Panc1 (cell line): ENCODE results near the gene TWF2. TPM values are rescaled to one million over a fixed set of nuclear protein-coding genes. Genes with fewer than 3 reads are reported as not detected.

Experiments used
- ATAC-seq: fragments of 200-7000 bp; cut with Tn5 transposase; 2 replicates; pipeline ENCODE4 v1.9.1; 2020; ENCODE audit warnings: mild to moderate bottlenecking, moderate library complexity
- BruUV-seq: library from RNA; stranded (reverse); fragments of 400-500 nt; replicated peaks from 2 replicates; lab custom pipeline; 2021; lab: Mats Ljungman, UMichigan
- CTCF ChIA-PET: fragments of 300-600 bp; sonication (Branson Sonifier 250); formaldehyde crosslinking; loops from one replicate; lab custom pipeline; 2022; ENCODE audit warnings: antibody characterized with exemption; lab: Charles Lee
- POLR2A ChIA-PET: fragments of 300-600 bp; sonication (Branson Sonifier 250); formaldehyde crosslinking; loops from one replicate; lab custom pipeline; 2022; ENCODE audit warnings: antibody characterized with exemption; lab: Charles Lee
- DNase-seq: peaks from one replicate; pipeline ENCODE4 v3.0.0-alpha.2; 2010; ENCODE audit warnings: low read depth, low spot score
- H3K27ac ChIP-seq: 2 replicates; pipeline ENCODE4 v1.5.1; 2011; ENCODE audit warnings: mild to moderate bottlenecking, low read length, inconsistent platforms
- H3K27me3 ChIP-seq: fragments of 200-500 bp; sonication (Bioruptor generic); 2 replicates; pipeline ENCODE4 v1.6.0; 2014; ENCODE audit warnings: low read length, inconsistent platforms; ENCODE audit not compliant: control insufficient read depth, insufficient read depth
- H3K36me3 ChIP-seq: fragments of 200-500 bp; sonication (Bioruptor generic); 2 replicates; pipeline ENCODE4 v1.5.1; 2014; ENCODE audit warnings: inconsistent platforms, mild to moderate bottlenecking, low read length, moderate library complexity; ENCODE audit not compliant: control insufficient read depth, insufficient read depth
- H3K4me1 ChIP-seq: 2 replicates; pipeline ENCODE4 v1.5.1; 2011; ENCODE audit warnings: inconsistent platforms, mild to moderate bottlenecking, low read length, moderate library complexity; ENCODE audit not compliant: control insufficient read depth, insufficient read depth
- H3K4me3 ChIP-seq, 2 experiments: 2 replicates each; pipeline ENCODE4 v1.5.1; 2011 to 2012; ENCODE audit warnings: low read depth in 2 of 2, low read length in 2 of 2, mild to moderate bottlenecking in 2 of 2, inconsistent platforms in 1 of 2, moderate library complexity in 1 of 2
- H3K9me3 ChIP-seq: fragments of 200-500 bp; sonication (Bioruptor generic); 2 replicates; pipeline ENCODE4 v1.5.1; 2014; ENCODE audit warnings: low read depth, mild to moderate bottlenecking, inconsistent platforms, low read length, moderate library complexity; ENCODE audit not compliant: control insufficient read depth, insufficient read depth
- CTCF ChIP-seq: fragments of 450-650 bp; IDR thresholded peaks from 2 replicates; pipeline ENCODE4 v1.5.1; 2017; ENCODE audit warnings: mild to moderate bottlenecking
- POLR2AphosphoS5 ChIP-seq: IDR thresholded peaks from 2 replicates; pipeline ENCODE4 v1.6.1; 2012; ENCODE audit warnings: mild to moderate bottlenecking, low read depth, low read length, moderate library complexity
- REST ChIP-seq, 2 experiments: IDR thresholded peaks; 2 replicates each; pipeline ENCODE4 v1.6.1; 2011 to 2012; ENCODE audit warnings: low read depth in 2 of 2, control low read depth in 1 of 2, low read length in 1 of 2, mild to moderate bottlenecking in 1 of 2, moderate library complexity in 1 of 2; ENCODE audit not compliant: insufficient read depth in 1 of 2
- SIN3A ChIP-seq: IDR thresholded peaks from 2 replicates; pipeline ENCODE4 v1.6.1; 2012; ENCODE audit warnings: low read depth, mild to moderate bottlenecking, low read length, moderate library complexity, borderline replicate concordance; ENCODE audit not compliant: insufficient read depth
- TCF7L2 ChIP-seq: IDR thresholded peaks from 2 replicates; pipeline ENCODE4 v1.6.1; 2011; ENCODE audit warnings: mild to moderate bottlenecking, low read depth, low read length, inconsistent platforms
- in situ Hi-C: cut with HindIII; loops from 2 replicates; pipeline ENCODE4 v1.10.0; 2016; ENCODE audit warnings: low sequenced_read_pairs, low pct_unique_long_range_greater_than_20kb
- intact Hi-C: fragments of 100-400 bp; cut with micrococcal nuclease; formaldehyde crosslinking; loops from one replicate; pipeline ENCODE4 v1.10.0; 2022; ENCODE audit not compliant: unreplicated experiment
- total RNA-seq: library from RNA; stranded (reverse); gene quantifications from one replicate; pipeline ENCODE4 v1.2.1, GENCODE V29; 2021; ENCODE audit not compliant: unreplicated experiment

The TWF2 gene
- total RNA-seq, 1 experiment from 2014 or later: 51.9 TPM

- POLR2A ChIA-PET: interaction anchor here (0.7 kb wide), 1 partner anchor 34 kb away, joined by 7 read pairs; the partner anchor contains the start of gene TLR9
- BruUV-seq: no TSS peak
- intact Hi-C loops: no loop called here
Observed at GRCh38 chr3:52191663-52192062, 47.3 kb downstream of the TWF2 start.

GRCh38 chr3:52190294-52191074 lies 48.5 kb downstream of the TWF2 start:
- no peak overlapping the region for H3K27ac ChIP-seq
- ATAC-seq: no peak
- intact Hi-C loops: no loop called here

More at GRCh38 chr3:52191663-52192062, 47.3 kb downstream of the TWF2 start:
- Histone ChIP-seq H3K36me3 (no peaks in the 10 kb centered on the region), H3K4me3 (no peak overlapping the region), H3K27me3 (no peaks in the 10 kb centered on the region), H3K27ac (no peak overlapping the region), H3K9me3 (no peaks in the 10 kb centered on the region), H3K4me1 (no peaks in the 10 kb centered on the region)
- CTCF ChIA-PET: no interaction called here
- TF ChIP-seq CTCF (no peak), SIN3A (no peak), TCF7L2 (no peak), REST (IDR thresholded peaks at IDR 0.05; ENCODE audit: insufficient read depth in 1 of 2, low read depth in 2 of 2, low read length in 1 of 2) (no peak), POLR2AphosphoS5 (no peak)
- DNase-seq: no peak
- in situ Hi-C loops: no loop called here
- no peak for ATAC-seq

More at GRCh38 chr3:52190294-52191074, 48.5 kb downstream of the TWF2 start:
- BruUV-seq: no TSS peak
- no peak for DNase-seq
- no peaks in the 10 kb centered on the region for H3K9me3 ChIP-seq
- no peaks in the 10 kb centered on the region for H3K4me1 ChIP-seq
- in situ Hi-C loops: no loop called here
- POLR2A ChIA-PET: no interaction called here
- no peaks in the 10 kb centered on the region for H3K27me3 ChIP-seq
- TF ChIP-seq POLR2AphosphoS5 (no peak), REST (IDR thresholded peaks at IDR 0.05; ENCODE audit: insufficient read depth in 1 of 2, low read depth in 2 of 2, low read length in 1 of 2) (no peak), CTCF (no peak), TCF7L2 (no peak), SIN3A (no peak)
- H3K36me3 ChIP-seq: no peaks in the 10 kb centered on the region
- no peak overlapping the region for H3K4me3 ChIP-seq
- CTCF ChIA-PET: no interaction called here
